Right lobe of liver (tissue), 6 donors: ENCODE data around the gene SMARCC1. TPM values are rescaled to one million over a fixed set of nuclear protein-coding genes. Genes with fewer than 3 reads are reported as not detected.

Source experiments
- ATAC-seq, 4 donors: fragments of 200-7000 bp; cut with Tn5 transposase; one replicate each; pipeline ENCODE4 v1.9.1; 2020; ENCODE audit warnings: mild to moderate bottlenecking in 4 of 4, moderate library complexity in 4 of 4
- DNase-seq, 3 donors: peaks; one replicate each; pipeline ENCODE4 v3.0.0-alpha.2; 2020
- H3K27ac ChIP-seq, 3 donors: fragments of 200-600 bp; one replicate each; pipeline ENCODE4 v1.8.0; 2022
- H3K27me3 ChIP-seq, 2 donors: fragments of 200-600 bp; one replicate each; pipeline ENCODE4 v1.8.0; 2022
- H3K36me3 ChIP-seq, 4 donors: fragments of 200-600 bp; sonication (generic) in 1 of 4; one replicate each; pipeline versions ENCODE4 v1.5.1 to v1.8.0; 2017 to 2022; ENCODE audit warnings: control low read depth in 1 of 4
- H3K4me1 ChIP-seq, 4 donors: fragments of 200-600 bp; sonication (generic) in 1 of 4; one replicate each; pipeline versions ENCODE4 v1.5.1 to v1.8.0; 2017 to 2022; ENCODE audit warnings: control low read depth in 1 of 4
- H3K4me3 ChIP-seq, 3 donors: fragments of 200-600 bp; one replicate each; pipeline ENCODE4 v1.8.0; 2022
- H3K9me3 ChIP-seq, 4 donors: fragments of 200-600 bp; sonication (generic) in 1 of 4; one replicate each; pipeline versions ENCODE4 v1.5.1 to v1.8.0; 2017 to 2022; ENCODE audit warnings: control low read depth in 1 of 4
- POLR2A ChIP-seq: fragments of 450-650 bp; IDR thresholded peaks from one replicate; pipeline ENCODE4 v1.6.1; 2017; ENCODE audit warnings: antibody characterized with exemption, mild to moderate bottlenecking
- WGBS: methylation state at CpG from one replicate; pipeline ENCODE4 v1.1.6; 2018; ENCODE audit warnings: low coverage, low lambda C conversion rate; ENCODE audit not compliant: insufficient coverage; ENCODE audit errors: missing lambda C conversion rate; 5-methylcytosine and 5-hydroxymethylcytosine counted together
- intact Hi-C, 2 donors: fragments of 100-400 bp; cut with DNase I; formaldehyde crosslinking; loops; one replicate each; pipeline versions ENCODE4 v1.11.2 to v1.14.1; 2022
- total RNA-seq, 6 experiments: library from RNA; depleted of rRNA in 2 of 6; stranded (reverse); fragments of >200 nt in 2 of 6; fragmentation: NEBNext Ultra II Directional in 3 of 6; extraction: Animal tissue kit (Norgen Biotek cat#: 25700) in 3 of 6; gene quantifications; one replicate each; pipeline versions ENCODE4 v1.1.0 to v1.2.4, GENCODE V29; 2016 to 2023
- TF ChIP-seq, protein P1 (sequence below), 4 donors: fragments of 200-600 bp in 3 of 4; fragments of 450-650 bp in 1 of 4; IDR thresholded peaks; one replicate each; pipeline versions ENCODE4 v1.5.1 to v1.8.0; 2016 to 2022; ENCODE audit warnings: antibody characterized with exemption in 4 of 4, mild to moderate bottlenecking in 2 of 4
- donor health status: DM: no; HTN: yes; CAD: no.
- donor health status: DM: no; HTN: no; CAD: no.
- donor health status: DM: no; HTN: no; CAD: no.
- donor health status: DM: no; HTN: yes; CAD: no.
- donor health status: DM: no; HTN: yes; CAD: no.

SMARCC1 gene
- total RNA-seq, 6 experiments from 2014 or later: 15.6 to 32.0 (median 24.1) TPM

DNA sequence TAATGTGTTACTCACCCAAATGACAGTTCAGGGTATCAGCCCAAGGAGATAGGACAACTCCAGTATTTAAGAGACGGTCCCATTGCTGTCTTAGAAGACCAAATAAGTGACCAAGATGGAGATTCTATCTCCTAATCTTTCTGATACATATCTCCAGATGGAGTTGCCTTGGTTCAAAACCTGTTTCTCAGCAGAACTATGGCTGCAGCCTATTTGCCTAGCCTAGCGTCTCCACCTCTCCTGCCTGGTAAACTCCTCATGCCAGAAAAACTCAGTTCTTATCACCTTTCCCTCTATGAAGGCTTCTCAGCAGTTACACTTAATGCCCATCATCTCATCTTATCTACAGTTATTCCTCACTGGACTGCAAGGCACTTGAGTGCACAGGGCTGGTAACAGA is 201.8 kb downstream of the SMARCC1 start:
- 88% methylated on average over 2 of the region's 2 CpGs for WGBS
- Histone ChIP-seq H3K27ac (no peak overlapping the region), H3K9me3 (no peaks in the 10 kb centered on the region), H3K4me1 (peaks cover 0 to 13% (median 6%) of the 10 kb centered on the region in 4 donors), H3K4me3 (no peak overlapping the region), H3K36me3 (no peaks in the 10 kb centered on the region), H3K27me3 (no peaks in the 10 kb centered on the region)
- DNase-seq (no peak), ATAC-seq (no peak)
- intact Hi-C loops: no loop called here
- TF ChIP-seq, protein P1, sequence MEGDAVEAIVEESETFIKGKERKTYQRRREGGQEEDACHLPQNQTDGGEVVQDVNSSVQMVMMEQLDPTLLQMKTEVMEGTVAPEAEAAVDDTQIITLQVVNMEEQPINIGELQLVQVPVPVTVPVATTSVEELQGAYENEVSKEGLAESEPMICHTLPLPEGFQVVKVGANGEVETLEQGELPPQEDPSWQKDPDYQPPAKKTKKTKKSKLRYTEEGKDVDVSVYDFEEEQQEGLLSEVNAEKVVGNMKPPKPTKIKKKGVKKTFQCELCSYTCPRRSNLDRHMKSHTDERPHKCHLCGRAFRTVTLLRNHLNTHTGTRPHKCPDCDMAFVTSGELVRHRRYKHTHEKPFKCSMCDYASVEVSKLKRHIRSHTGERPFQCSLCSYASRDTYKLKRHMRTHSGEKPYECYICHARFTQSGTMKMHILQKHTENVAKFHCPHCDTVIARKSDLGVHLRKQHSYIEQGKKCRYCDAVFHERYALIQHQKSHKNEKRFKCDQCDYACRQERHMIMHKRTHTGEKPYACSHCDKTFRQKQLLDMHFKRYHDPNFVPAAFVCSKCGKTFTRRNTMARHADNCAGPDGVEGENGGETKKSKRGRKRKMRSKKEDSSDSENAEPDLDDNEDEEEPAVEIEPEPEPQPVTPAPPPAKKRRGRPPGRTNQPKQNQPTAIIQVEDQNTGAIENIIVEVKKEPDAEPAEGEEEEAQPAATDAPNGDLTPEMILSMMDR (IDR thresholded peaks at IDR 0.05): no peak
- TF ChIP-seq POLR2A: no peak

DNA sequence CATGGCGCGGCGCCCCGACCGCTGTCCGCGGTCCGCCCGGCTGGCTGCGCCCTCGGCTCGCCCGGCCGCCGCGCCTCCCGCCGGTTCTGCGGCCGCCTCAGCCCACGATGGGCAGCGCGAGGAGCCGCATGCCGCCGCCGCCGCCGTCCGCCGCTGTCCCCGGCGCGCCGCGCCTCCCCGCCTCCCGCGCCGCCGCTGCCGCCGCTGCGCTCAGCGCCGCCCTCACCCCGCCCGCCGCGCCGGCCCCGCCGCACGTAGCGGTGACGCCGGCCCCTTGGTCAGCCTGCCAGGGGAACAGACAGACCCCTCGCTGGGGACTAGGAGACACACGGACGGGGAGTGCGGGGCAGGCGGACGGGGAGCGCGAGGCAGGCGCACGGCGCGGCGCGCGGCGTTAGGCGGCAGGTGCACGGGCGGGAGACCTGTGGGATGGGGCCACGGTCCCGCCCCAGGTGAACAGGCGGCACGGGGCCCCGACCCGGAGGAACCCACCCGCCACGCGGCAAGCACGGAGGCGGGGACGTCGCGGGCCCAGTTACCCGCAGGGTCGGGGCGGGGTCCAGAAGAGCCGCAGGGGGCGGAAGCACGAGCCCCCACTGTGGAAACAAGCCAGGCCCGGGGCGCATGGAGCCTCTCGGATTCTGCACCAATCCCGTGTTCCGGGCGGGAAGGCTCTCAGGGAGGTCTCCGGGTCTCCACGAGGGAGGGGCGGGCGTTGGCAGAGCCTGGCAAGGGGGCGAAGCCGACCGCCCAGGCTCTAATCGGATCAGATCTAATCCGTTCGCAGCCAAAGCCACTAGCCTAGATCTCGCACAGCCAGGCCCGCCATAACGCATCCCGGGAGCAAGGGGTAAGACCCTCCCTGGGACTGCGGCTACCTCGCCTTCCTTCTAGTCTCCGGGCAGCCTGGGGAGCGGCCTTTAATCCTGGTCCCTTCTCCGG is 202.7 kb downstream of the SMARCC1 start, which contains the start of gene CSPG5:
Gene CSPG5 (minus strand): TSS at position 175 of the 942 bp plus-strand sequence. CDS start 172 bp downstream, at position 3.
- Histone ChIP-seq H3K27me3 (no peaks in the 10 kb centered on the region), H3K4me3 (peak within 1 kb of the TSS; percentile 49 to 58 (median 49)), H3K27ac (no peak within 1 kb of the TSS), H3K36me3 (no peaks in the 10 kb centered on the region), H3K9me3 (no peaks in the 10 kb centered on the region), H3K4me1 (peaks cover 0 to 13% (median 6%) of the 10 kb centered on the region in 4 donors)
- ATAC-seq (peak; percentile 34 to 57 (median 48)), DNase-seq (peak; percentile 32 to 55 (median 48))
- TF ChIP-seq, protein P1 (IDR thresholded peaks at IDR 0.05): no peak
- no peak for TF ChIP-seq POLR2A
- WGBS: no CpG with 5 or more reads among the region's 121 CpGs
- intact Hi-C loops: no loop called here

DNA sequence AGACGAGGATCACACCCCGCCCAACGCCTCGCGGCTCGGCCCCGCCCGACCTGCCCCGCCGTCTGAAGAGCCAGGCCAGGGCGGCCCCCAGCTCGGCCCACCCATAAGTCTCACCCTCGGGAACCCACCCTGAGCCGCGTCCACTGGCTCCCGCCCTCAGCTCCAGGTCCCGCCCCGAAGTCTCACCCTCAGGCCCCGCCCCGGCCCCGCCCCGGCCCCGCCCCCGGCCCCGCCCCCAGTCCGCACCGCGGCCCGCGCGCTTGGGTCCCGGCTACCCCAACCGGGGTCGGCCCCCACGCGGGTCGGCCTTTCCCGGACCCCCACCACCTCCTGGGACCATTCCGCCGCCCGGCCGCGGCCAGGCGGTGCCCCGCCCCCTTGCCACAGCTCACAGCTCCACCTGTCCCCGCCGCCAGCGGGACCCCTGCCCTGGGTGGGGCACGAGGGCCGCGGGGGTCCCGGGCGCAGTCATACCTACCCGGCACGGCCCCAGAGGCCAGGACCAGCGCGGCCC is 203.5 kb downstream of the SMARCC1 start:
- ATAC-seq: peak; percentile 68 to 77 (median 72)
- peak; percentile 42 to 58 (median 49) for DNase-seq
- Histone ChIP-seq H3K9me3 (no peaks in the 10 kb centered on the region), H3K27ac (no peak overlapping the region), H3K27me3 (no peaks in the 10 kb centered on the region), H3K4me3 (peak overlapping the region; percentile 49 to 58 (median 49)), H3K4me1 (peaks cover 0 to 13% (median 6%) of the 10 kb centered on the region in 4 donors), H3K36me3 (no peaks in the 10 kb centered on the region)
- WGBS: 0% methylated on average over 23 of the region's 57 CpGs
- no peak for TF ChIP-seq POLR2A
- TF ChIP-seq, protein P1 (IDR thresholded peaks at IDR 0.05): no peak
- intact Hi-C loops: no loop called here

DNA sequence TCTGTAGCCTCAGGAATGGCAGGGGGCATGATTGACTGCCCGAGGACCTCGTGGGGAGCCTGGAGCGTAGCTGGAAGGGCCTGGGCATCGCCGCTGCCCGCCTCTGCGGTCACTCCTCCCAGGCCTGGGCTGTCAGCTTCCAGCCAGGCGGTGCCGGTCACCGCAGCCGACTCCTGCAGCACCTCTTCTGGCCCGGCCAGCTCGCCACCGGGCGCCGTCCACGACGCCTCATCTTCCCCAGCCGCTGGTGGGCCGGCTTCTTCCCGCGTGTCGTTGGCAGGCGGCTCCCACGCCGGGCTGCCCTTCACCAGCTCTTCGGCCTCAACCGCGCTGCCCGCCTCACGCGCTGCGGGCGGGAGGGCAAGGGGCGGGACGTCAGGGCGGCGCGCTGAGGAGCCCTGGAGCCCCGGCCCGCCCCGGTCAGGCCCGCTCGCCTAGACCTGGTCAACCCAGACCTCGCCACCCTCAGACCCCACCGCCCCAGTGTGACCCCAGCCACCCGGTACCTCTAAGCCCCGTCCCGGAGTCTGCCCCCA is 204.0 kb downstream of the SMARCC1 start:
- Histone ChIP-seq H3K27me3 (no peaks in the 10 kb centered on the region), H3K4me3 (peak overlapping the region; percentile 49 to 58 (median 49)), H3K9me3 (no peaks in the 10 kb centered on the region), H3K36me3 (no peaks in the 10 kb centered on the region), H3K4me1 (peaks cover 0 to 13% (median 6%) of the 10 kb centered on the region in 4 donors), H3K27ac (no peak overlapping the region)
- intact Hi-C loops: no loop called here
- DNase-seq (peak; percentile 28 to 64 (median 53)), ATAC-seq (peak; percentile 58 to 71 (median 66))
- no peak for TF ChIP-seq POLR2A
- TF ChIP-seq, protein P1 (IDR thresholded peaks at IDR 0.05): no peak
- 9% methylated on average over 11 of the region's 49 CpGs for WGBS
